ENCODE results near the gene CNOT3. TPM values are rescaled to one million over a fixed set of nuclear protein-coding genes. Genes with fewer than 3 reads are reported as not detected.
A peak's percentile ranks its signal among the peaks of the same experiment; 100 is the strongest.

Gene CNOT3
- polyA plus RNA-seq, 1 of the 3 experiments (the other 2 are of a cell fraction) = 14.2 TPM

DNA sequence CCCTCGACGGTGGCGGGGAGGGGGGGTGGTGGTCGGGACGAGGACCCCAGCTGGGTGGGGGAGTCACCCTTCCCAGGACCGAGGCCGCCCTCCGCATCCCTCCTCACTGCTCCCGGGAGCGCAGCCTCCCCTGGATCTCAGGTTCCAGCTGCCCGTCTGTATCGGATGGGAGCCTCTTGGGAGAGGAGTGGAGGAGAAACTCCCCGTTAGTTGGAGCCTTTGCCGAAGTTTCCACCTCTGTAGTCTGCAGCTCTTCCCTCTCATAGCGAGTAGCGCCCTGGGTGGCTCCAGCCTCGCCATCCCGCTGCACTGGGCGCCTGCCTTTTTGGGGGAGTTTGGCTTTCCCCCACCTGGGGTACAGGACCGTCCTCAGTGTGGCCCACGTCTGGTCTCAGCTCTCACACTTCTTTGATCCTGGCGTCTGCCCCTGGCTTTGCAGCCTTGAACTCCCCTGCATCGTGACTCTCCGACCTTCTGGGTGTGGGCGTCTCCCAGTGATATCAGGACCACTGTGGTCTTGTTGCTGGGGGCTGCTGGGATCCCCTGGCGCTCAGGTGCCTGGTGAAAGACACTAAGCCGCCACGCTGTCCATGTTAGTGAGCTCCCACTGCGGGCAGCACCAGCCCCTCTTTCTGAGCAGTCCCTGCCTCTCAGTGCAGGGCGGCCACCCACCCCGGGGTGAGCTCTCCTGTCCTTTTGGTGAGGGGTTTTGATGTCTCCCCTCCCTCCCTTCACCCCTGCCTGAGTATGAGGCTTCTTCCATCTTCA is 1.1 kb downstream of the CNOT3 start:
- TF ChIP-seq EZH2phosphoT487 (IDR thresholded peaks at IDR 0.05; ENCODE audit: borderline replicate concordance, low read depth) (no peak), MXI1 (IDR thresholded peaks at IDR 0.05; ENCODE audit: low read depth, low read length) (no peak)
- Histone ChIP-seq H2AFZ (ENCODE audit: low read depth) (no peak overlapping the region), H3K4me1 (ENCODE audit: control insufficient read depth in 1 of 2, insufficient read depth in 2 of 2, low read depth in 1 of 2, low read length in 1 of 2) (peaks cover 0 to 24% of the 10 kb centered on the region in 2 experiments; a peak in 1 of 4 replicates), H4K20me1 (ENCODE audit: insufficient read depth) (peaks cover 47% of the 10 kb centered on the region), H3K36me3 (replicated peaks in 1 of 2; ENCODE audit: control insufficient read depth in 1 of 2, insufficient read depth in 2 of 2, low read length in 1 of 2) (peaks cover 16 to 41% of the 10 kb centered on the region in 2 experiments), H3K79me2 (ENCODE audit: insufficient read depth) (peaks cover 56% of the 10 kb centered on the region), H3K4me3 (ENCODE audit: low read depth in 2 of 2, low read length in 1 of 2) (peak overlapping the region; percentile 76 to 86), H3K27me3 (ENCODE audit: insufficient read depth) (no peaks in the 10 kb centered on the region), H3F3A (replicated peaks; ENCODE audit: insufficient read depth) (no peaks in the 10 kb centered on the region), H3K9ac (peak overlapping the region; percentile 98), H3K9me2 (no peaks in the 10 kb centered on the region), H3K27ac (ENCODE audit: low read depth in 2 of 2, low read length in 1 of 2) (no peak overlapping the region; a peak in 1 of 4 replicates), H3K9me3 (no peaks in the 10 kb centered on the region), H3K4me2 (peak overlapping the region; percentile 94)
- ChIA-PET POLR2A (interaction anchor here (3.0 kb wide), 1 partner anchor 23 kb away, joined by 30 read pairs; the partner anchor contains the start of genes PRPF31 and TFPT), CTCF (interaction anchor here (0.9 to 1.5 kb wide), 5 partner anchors 20 to 93 kb away, joined by 3 to 5 read pairs (median 3); partner anchors contain the start of gene LENG1)
- 56% methylated on average over 14 of the region's 31 CpGs for WGBS (ENCODE audit: low lambda C conversion rate)
- no peak for DNase-seq

DNA sequence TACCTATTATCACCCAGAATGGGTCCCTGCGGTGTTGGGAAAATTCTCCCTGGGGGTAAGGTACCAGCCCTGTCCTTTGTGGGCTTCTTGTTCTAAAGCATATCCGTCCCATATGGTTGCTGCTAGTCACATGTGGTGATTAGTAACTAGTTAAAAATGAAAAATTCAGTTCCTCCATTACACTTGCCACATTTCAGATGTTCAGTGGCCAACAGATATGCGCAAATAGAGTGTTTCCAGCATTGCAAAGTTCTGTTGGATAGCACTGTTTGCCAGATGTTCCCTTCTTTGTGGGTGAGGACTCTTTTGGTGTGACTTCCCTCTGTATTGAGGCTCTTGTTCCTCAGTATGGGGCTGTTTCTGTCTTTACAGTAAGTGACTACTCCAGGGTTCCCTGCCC is 3.8 kb downstream of the CNOT3 start:
- ChIA-PET POLR2A (no interaction called here), CTCF (no interaction called here)
- no peaks in the 10 kb centered on the region for H3K27me3 ChIP-seq (ENCODE audit: insufficient read depth)
- H3K36me3 ChIP-seq (replicated peaks in 1 of 2; ENCODE audit: control insufficient read depth in 1 of 2, insufficient read depth in 2 of 2, low read length in 1 of 2) = peaks cover 25 to 67% of the 10 kb centered on the region in 2 experiments
- TF ChIP-seq SIN3A (IDR thresholded peaks at IDR 0.05; ENCODE audit: borderline replicate concordance, low read depth, low read length) (no peak), NFIC (IDR thresholded peaks at IDR 0.05; ENCODE audit: borderline replicate concordance) (no peak), ELF1 (IDR thresholded peaks at IDR 0.05) (no peak), EP300 (IDR thresholded peaks at IDR 0.05; ENCODE audit: borderline replicate concordance in 1 of 2, low read depth in 1 of 2, low read length in 1 of 2) (no peak), RAD21 (IDR thresholded peaks at IDR 0.05; ENCODE audit: low read length) (no peak), SMC3 (IDR thresholded peaks at IDR 0.05; ENCODE audit: low read depth, low read length) (no peak)
- no peak for DNase-seq
- 97% methylated on average over 3 of the region's 3 CpGs for WGBS (ENCODE audit: low lambda C conversion rate)
- no peak overlapping the region for H3K4me2 ChIP-seq
- H3K4me1 ChIP-seq (ENCODE audit: control insufficient read depth in 1 of 2, insufficient read depth in 2 of 2, low read depth in 1 of 2, low read length in 1 of 2) = peaks cover 0 to 17% of the 10 kb centered on the region in 2 experiments; a peak in 1 of 4 replicates
- no peak overlapping the region for H3K4me3 ChIP-seq (ENCODE audit: low read depth in 2 of 2, low read length in 1 of 2)
- peaks cover 56% of the 10 kb centered on the region for H3K79me2 ChIP-seq (ENCODE audit: insufficient read depth)
- peaks cover 47% of the 10 kb centered on the region for H4K20me1 ChIP-seq (ENCODE audit: insufficient read depth)
- no peak overlapping the region for H3K27ac ChIP-seq (ENCODE audit: low read depth in 2 of 2, low read length in 1 of 2)
- no peaks in the 10 kb centered on the region for H3K9me2 ChIP-seq
- no peaks in the 10 kb centered on the region for H3F3A ChIP-seq (replicated peaks; ENCODE audit: insufficient read depth)
- H3K9me3 ChIP-seq = no peaks in the 10 kb centered on the region
- no peak overlapping the region for H2AFZ ChIP-seq (ENCODE audit: low read depth)
- no peak overlapping the region for H3K9ac ChIP-seq

DNA sequence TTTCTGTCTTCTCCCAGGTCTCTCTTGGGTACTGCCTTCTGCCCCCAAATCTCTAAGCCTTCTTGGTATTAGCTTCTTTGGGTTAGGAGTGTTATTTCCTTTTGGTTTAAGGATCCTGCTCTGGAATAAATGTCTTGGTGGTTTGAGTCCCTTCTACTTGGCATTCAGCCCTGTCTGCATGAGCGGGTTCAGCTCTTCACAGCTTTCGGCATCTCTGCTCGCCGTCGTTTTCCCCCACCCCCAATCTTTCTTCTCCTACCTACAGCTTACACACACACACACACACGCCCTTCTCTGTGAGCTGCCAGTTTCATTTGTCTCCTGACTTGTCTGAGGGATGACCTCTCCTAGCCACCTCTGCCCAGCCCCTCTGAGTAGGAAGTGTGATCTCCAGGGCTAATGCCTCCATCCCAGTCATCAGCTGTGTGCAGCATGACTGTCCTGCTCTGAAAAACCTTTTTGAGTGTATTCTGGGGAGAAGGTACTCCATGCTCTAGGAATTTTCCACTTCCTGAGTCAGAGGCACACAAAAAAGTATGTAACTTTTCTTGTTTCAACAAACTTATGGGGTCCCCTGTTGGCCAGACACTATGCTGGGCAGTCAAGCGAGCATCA is 4.7 kb downstream of the CNOT3 start:
- peaks cover 47% of the 10 kb centered on the region for H4K20me1 ChIP-seq (ENCODE audit: insufficient read depth)

More for the DNA sequence above, 4.7 kb downstream of the CNOT3 start:
- peaks cover 0 to 14% of the 10 kb centered on the region in 2 experiments; a peak in 1 of 4 replicates for H3K4me1 ChIP-seq (ENCODE audit: control insufficient read depth in 1 of 2, insufficient read depth in 2 of 2, low read depth in 1 of 2, low read length in 1 of 2)
- no peaks in the 10 kb centered on the region for H3K27me3 ChIP-seq (ENCODE audit: insufficient read depth)
- no peak for DNase-seq
- H2AFZ ChIP-seq (ENCODE audit: low read depth) = no peak overlapping the region
- no peak overlapping the region for H3K4me3 ChIP-seq (ENCODE audit: low read depth in 2 of 2, low read length in 1 of 2)
- CTCF ChIA-PET = no interaction called here
- WGBS (ENCODE audit: low lambda C conversion rate) = 93% methylated on average over 7 of the region's 7 CpGs
- H3K79me2 ChIP-seq (ENCODE audit: insufficient read depth) = peaks cover 56% of the 10 kb centered on the region
- no peaks in the 10 kb centered on the region for H3F3A ChIP-seq (replicated peaks; ENCODE audit: insufficient read depth)
- H3K9ac ChIP-seq = no peak overlapping the region
- no peak overlapping the region for H3K4me2 ChIP-seq
- peaks cover 29 to 77% of the 10 kb centered on the region in 2 experiments for H3K36me3 ChIP-seq (replicated peaks in 1 of 2; ENCODE audit: control insufficient read depth in 1 of 2, insufficient read depth in 2 of 2, low read length in 1 of 2)
- POLR2A ChIA-PET = interaction anchor here (1.0 kb wide), 1 partner anchor 13 kb away, joined by 3 read pairs; no protein-coding TSS in a partner anchor
- no peaks in the 10 kb centered on the region for H3K9me3 ChIP-seq
- no peaks in the 10 kb centered on the region for H3K9me2 ChIP-seq
- H3K27ac ChIP-seq (ENCODE audit: low read depth in 2 of 2, low read length in 1 of 2) = no peak overlapping the region
- TF ChIP-seq, protein P1, sequence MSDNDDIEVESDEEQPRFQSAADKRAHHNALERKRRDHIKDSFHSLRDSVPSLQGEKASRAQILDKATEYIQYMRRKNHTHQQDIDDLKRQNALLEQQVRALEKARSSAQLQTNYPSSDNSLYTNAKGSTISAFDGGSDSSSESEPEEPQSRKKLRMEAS (IDR thresholded peaks at IDR 0.05; ENCODE audit: low read depth) = no peak
- TF ChIP-seq POLR2AphosphoS5 (IDR thresholded peaks at IDR 0.05; ENCODE audit: low read depth, low read length) (no peak), RCOR1 (IDR thresholded peaks at IDR 0.05; ENCODE audit: low read length) (no peak), YY1 (IDR thresholded peaks at IDR 0.05; ENCODE audit: low read depth) (no peak), TCF12 (IDR thresholded peaks at IDR 0.05) (no peak)
- TF ChIP-seq, protein P2, sequence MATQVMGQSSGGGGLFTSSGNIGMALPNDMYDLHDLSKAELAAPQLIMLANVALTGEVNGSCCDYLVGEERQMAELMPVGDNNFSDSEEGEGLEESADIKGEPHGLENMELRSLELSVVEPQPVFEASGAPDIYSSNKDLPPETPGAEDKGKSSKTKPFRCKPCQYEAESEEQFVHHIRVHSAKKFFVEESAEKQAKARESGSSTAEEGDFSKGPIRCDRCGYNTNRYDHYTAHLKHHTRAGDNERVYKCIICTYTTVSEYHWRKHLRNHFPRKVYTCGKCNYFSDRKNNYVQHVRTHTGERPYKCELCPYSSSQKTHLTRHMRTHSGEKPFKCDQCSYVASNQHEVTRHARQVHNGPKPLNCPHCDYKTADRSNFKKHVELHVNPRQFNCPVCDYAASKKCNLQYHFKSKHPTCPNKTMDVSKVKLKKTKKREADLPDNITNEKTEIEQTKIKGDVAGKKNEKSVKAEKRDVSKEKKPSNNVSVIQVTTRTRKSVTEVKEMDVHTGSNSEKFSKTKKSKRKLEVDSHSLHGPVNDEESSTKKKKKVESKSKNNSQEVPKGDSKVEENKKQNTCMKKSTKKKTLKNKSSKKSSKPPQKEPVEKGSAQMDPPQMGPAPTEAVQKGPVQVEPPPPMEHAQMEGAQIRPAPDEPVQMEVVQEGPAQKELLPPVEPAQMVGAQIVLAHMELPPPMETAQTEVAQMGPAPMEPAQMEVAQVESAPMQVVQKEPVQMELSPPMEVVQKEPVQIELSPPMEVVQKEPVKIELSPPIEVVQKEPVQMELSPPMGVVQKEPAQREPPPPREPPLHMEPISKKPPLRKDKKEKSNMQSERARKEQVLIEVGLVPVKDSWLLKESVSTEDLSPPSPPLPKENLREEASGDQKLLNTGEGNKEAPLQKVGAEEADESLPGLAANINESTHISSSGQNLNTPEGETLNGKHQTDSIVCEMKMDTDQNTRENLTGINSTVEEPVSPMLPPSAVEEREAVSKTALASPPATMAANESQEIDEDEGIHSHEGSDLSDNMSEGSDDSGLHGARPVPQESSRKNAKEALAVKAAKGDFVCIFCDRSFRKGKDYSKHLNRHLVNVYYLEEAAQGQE (IDR thresholded peaks at IDR 0.05; ENCODE audit: low read depth, low read length) = no peak
- TF ChIP-seq, protein P3, sequence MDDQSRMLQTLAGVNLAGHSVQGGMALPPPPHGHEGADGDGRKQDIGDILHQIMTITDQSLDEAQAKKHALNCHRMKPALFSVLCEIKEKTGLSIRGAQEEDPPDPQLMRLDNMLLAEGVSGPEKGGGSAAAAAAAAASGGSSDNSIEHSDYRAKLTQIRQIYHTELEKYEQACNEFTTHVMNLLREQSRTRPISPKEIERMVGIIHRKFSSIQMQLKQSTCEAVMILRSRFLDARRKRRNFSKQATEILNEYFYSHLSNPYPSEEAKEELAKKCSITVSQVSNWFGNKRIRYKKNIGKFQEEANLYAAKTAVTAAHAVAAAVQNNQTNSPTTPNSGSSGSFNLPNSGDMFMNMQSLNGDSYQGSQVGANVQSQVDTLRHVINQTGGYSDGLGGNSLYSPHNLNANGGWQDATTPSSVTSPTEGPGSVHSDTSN (IDR thresholded peaks at IDR 0.05) = no peak
